Measurements from ENCODE around the gene ASB11.

GRCh38 chrX:15269120-15269519 is 46.3 kb downstream of the ASB11 start:
- TF ChIP-seq POLR2A (IDR thresholded peaks at IDR 0.05; ENCODE audit: low read length) = no peak
- TF ChIP-seq GATA1 (IDR thresholded peaks at IDR 0.05; ENCODE audit: low read depth, low read length) = no peak

Measured in erythroblast (primary cell).